ENCODE results near the gene ERVFRD-1. TPM values are rescaled to one million over a fixed set of nuclear protein-coding genes. Genes with fewer than 3 reads are reported as not detected.

The ERVFRD-1 gene
- total and polyA plus RNA-seq, 2 of the 13 experiments (the other 11 are each of a cell fraction or from before 2014, with no cell fraction given): not detected

- TF ChIP-seq IKZF1 (IDR thresholded peaks at IDR 0.05): no peak
- TF ChIP-seq ZNF333 (CRISPR knock-in tag; IDR thresholded peaks at IDR 0.05; ENCODE audit: borderline replicate concordance): no peak
- no peak for TF ChIP-seq SMARCE1 (IDR thresholded peaks at IDR 0.05; ENCODE audit: borderline replicate concordance)
- TF ChIP-seq GLI4 (CRISPR knock-in tag; IDR thresholded peaks at IDR 0.05; ENCODE audit: borderline replicate concordance): no peak
- TF ChIP-seq NFIC (IDR thresholded peaks at IDR 0.05; ENCODE audit: low read length): peak; percentile 82; the same call in 1 of the 2 replicates
- no peak for TF ChIP-seq HOXA9 (CRISPR knock-in tag; IDR thresholded peaks at IDR 0.05; ENCODE audit: borderline replicate concordance)
- no peak for TF ChIP-seq HIVEP1 (CRISPR knock-in tag; IDR thresholded peaks at IDR 0.05)
- no peak for TF ChIP-seq CAMTA2 (CRISPR knock-in tag; IDR thresholded peaks at IDR 0.05; ENCODE audit: borderline replicate concordance)
- no peak for TF ChIP-seq TBL1XR1 (IDR thresholded peaks at IDR 0.05; ENCODE audit: borderline replicate concordance, low read length, partially characterized antibody)
- TF ChIP-seq ZFAT (CRISPR knock-in tag; conservative IDR thresholded peaks at IDR 0.05): no peak
- no peak for TF ChIP-seq ZFYVE20 (CRISPR knock-in tag; IDR thresholded peaks at IDR 0.05; ENCODE audit: borderline replicate concordance, low read depth)
- TF ChIP-seq DNMT1 (CRISPR knock-in tag; IDR thresholded peaks at IDR 0.05): no peak
- TF ChIP-seq CHD4 (IDR thresholded peaks at IDR 0.05; ENCODE audit: borderline replicate concordance, low read length): peak; percentile 87; the same call in 1 of the 2 replicates
- no peak for TF ChIP-seq ZNF121 (CRISPR knock-in tag; IDR thresholded peaks at IDR 0.05)
- no peak for TF ChIP-seq ZSCAN20 (CRISPR knock-in tag; IDR thresholded peaks at IDR 0.05; ENCODE audit: borderline replicate concordance)
- TF ChIP-seq ZNF275 (CRISPR knock-in tag; IDR thresholded peaks at IDR 0.05; ENCODE audit: borderline replicate concordance): no peak
- TF ChIP-seq ZNF124 (CRISPR knock-in tag; IDR thresholded peaks at IDR 0.05): no peak
- TF ChIP-seq SATB2 (CRISPR knock-in tag; IDR thresholded peaks at IDR 0.05): no peak
- TF ChIP-seq ZNF44 (CRISPR knock-in tag; IDR thresholded peaks at IDR 0.05): no peak
- no peak for TF ChIP-seq MXD3 (CRISPR knock-in tag; IDR thresholded peaks at IDR 0.05)
- no peak for TF ChIP-seq HMG20B (CRISPR knock-in tag; conservative IDR thresholded peaks at IDR 0.05)
- no peak for TF ChIP-seq KDM1A (CRISPR knock-in tag; IDR thresholded peaks at IDR 0.05)
- TF ChIP-seq CEBPB (IDR thresholded peaks at IDR 0.05; ENCODE audit: borderline replicate concordance, low read depth, low read length): peak; percentile 49; the same call in 1 of the 2 replicates
- no peak for TF ChIP-seq HBP1 (CRISPR knock-in tag; IDR thresholded peaks at IDR 0.05; ENCODE audit: low read depth)
- TF ChIP-seq ZNF615 (CRISPR knock-in tag; IDR thresholded peaks at IDR 0.05; ENCODE audit: borderline replicate concordance): no peak
- TF ChIP-seq TRIM24 (CRISPR knock-in tag; IDR thresholded peaks at IDR 0.05): no peak
- TF ChIP-seq ZBTB43 (CRISPR knock-in tag; conservative IDR thresholded peaks at IDR 0.05): no peak
These were observed 56.3 kb downstream of the ERVFRD-1 start (continued) for GRCh38 chr6:11055127-11055627.

Data from HepG2 (cell line).